Vagina (tissue), 2 donors: Measurements from ENCODE around the gene AMOTL1. TPM values are rescaled to one million over a fixed set of nuclear protein-coding genes. Genes with fewer than 3 reads are reported as not detected.

Source experiments
- DNase-seq, 2 donors: peaks; one replicate each; pipeline ENCODE4 v3.0.0-alpha.2; 2017; ENCODE audit errors: extremely low spot score in 2 of 2
- H3K27ac ChIP-seq: fragments of 200-600 bp; sonication (generic); one replicate; pipeline ENCODE4 v1.5.1; 2019
- H3K27me3 ChIP-seq: fragments of 200-600 bp; sonication (generic); one replicate; pipeline ENCODE4 v1.5.1; 2019
- H3K36me3 ChIP-seq, 2 donors: fragments of 200-600 bp; sonication (generic); one replicate each; pipeline ENCODE4 v1.5.1; 2017 to 2019
- H3K4me1 ChIP-seq: fragments of 200-600 bp; sonication (generic); one replicate; pipeline ENCODE4 v1.5.1; 2019
- H3K4me3 ChIP-seq, 2 donors: fragments of 200-600 bp; sonication (generic); 1 replicate in 1 of 2; 2 replicates in 1 of 2; pipeline ENCODE4 v1.5.1; 2016 to 2019
- H3K9me3 ChIP-seq: fragments of 200-600 bp; sonication (generic); one replicate; pipeline ENCODE4 v1.5.1; 2019
- POLR2A ChIP-seq, 2 donors: fragments of 450-650 bp; IDR thresholded peaks; one replicate each; pipeline ENCODE4 v1.6.1; 2017; ENCODE audit warnings: antibody characterized with exemption in 2 of 2, mild to moderate bottlenecking in 2 of 2, moderate library complexity in 2 of 2
- POLR2AphosphoS5 ChIP-seq, 2 donors: sonication (generic); formaldehyde crosslinking; IDR thresholded peaks; one replicate each; pipeline ENCODE4 v1.9.0; 2017; ENCODE audit warnings: antibody characterized with exemption in 2 of 2, mild to moderate bottlenecking in 2 of 2, low read depth in 1 of 2; ENCODE audit not compliant: insufficient read depth in 1 of 2
- intact Hi-C: fragments of 100-400 bp; cut with DNase I; formaldehyde crosslinking; loops from one replicate; pipeline ENCODE4 v1.15.1; 2023
- total RNA-seq: library from RNA; depleted of rRNA; stranded (reverse); fragments of >200 nt; gene quantifications from one replicate; pipeline ENCODE4 v1.2.3, GENCODE V29; 2016
- TF ChIP-seq, protein P1 (sequence below), 3 experiments: fragments of 450-650 bp in 2 of 3; fragments of 200-600 bp in 1 of 3; sonication (generic) in 1 of 3; IDR thresholded peaks; one replicate each; pipeline ENCODE4 v1.5.1; 2017 to 2019; ENCODE audit warnings: antibody characterized with exemption in 3 of 3, mild to moderate bottlenecking in 2 of 3, moderate library complexity in 2 of 3

The AMOTL1 gene
- total RNA-seq, 1 donor from 2014 or later = 45.7 TPM

- intact Hi-C loops = no loop called here
- H3K27ac ChIP-seq = no peak overlapping the region
- TF ChIP-seq POLR2A (IDR thresholded peaks at IDR 0.05) (no peak), POLR2AphosphoS5 (IDR thresholded peaks at IDR 0.05; ENCODE audit: insufficient read depth in 1 of 2, low read depth in 1 of 2) (no peak)
- TF ChIP-seq, protein P1, sequence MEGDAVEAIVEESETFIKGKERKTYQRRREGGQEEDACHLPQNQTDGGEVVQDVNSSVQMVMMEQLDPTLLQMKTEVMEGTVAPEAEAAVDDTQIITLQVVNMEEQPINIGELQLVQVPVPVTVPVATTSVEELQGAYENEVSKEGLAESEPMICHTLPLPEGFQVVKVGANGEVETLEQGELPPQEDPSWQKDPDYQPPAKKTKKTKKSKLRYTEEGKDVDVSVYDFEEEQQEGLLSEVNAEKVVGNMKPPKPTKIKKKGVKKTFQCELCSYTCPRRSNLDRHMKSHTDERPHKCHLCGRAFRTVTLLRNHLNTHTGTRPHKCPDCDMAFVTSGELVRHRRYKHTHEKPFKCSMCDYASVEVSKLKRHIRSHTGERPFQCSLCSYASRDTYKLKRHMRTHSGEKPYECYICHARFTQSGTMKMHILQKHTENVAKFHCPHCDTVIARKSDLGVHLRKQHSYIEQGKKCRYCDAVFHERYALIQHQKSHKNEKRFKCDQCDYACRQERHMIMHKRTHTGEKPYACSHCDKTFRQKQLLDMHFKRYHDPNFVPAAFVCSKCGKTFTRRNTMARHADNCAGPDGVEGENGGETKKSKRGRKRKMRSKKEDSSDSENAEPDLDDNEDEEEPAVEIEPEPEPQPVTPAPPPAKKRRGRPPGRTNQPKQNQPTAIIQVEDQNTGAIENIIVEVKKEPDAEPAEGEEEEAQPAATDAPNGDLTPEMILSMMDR (IDR thresholded peaks at IDR 0.05) = no peak
- H3K4me3 ChIP-seq = no peak overlapping the region
- H3K4me1 ChIP-seq = peaks cover 66% of the 10 kb centered on the region
- no peaks in the 10 kb centered on the region for H3K36me3 ChIP-seq
- H3K9me3 ChIP-seq = no peaks in the 10 kb centered on the region
- H3K27me3 ChIP-seq = no peaks in the 10 kb centered on the region
- no peak for DNase-seq
Observed at GRCh38 chr11:94792451-94792850, 24.3 kb downstream of the AMOTL1 start.

- TF ChIP-seq, protein P1 (IDR thresholded peaks at IDR 0.05) = no peak
- TF ChIP-seq POLR2A (IDR thresholded peaks at IDR 0.05) (no peak), POLR2AphosphoS5 (IDR thresholded peaks at IDR 0.05; ENCODE audit: insufficient read depth in 1 of 2, low read depth in 1 of 2) (no peak)
- no peaks in the 10 kb centered on the region for H3K9me3 ChIP-seq
- DNase-seq = no peak
- intact Hi-C loops = no loop called here
- H3K36me3 ChIP-seq = no peaks in the 10 kb centered on the region
- H3K27ac ChIP-seq = peak overlapping the region; percentile 40
- H3K4me3 ChIP-seq = no peak overlapping the region
- H3K4me1 ChIP-seq = peaks cover 61% of the 10 kb centered on the region
- no peaks in the 10 kb centered on the region for H3K27me3 ChIP-seq
Observed at GRCh38 chr11:94793002-94793401, 24.8 kb downstream of the AMOTL1 start.

DNA sequence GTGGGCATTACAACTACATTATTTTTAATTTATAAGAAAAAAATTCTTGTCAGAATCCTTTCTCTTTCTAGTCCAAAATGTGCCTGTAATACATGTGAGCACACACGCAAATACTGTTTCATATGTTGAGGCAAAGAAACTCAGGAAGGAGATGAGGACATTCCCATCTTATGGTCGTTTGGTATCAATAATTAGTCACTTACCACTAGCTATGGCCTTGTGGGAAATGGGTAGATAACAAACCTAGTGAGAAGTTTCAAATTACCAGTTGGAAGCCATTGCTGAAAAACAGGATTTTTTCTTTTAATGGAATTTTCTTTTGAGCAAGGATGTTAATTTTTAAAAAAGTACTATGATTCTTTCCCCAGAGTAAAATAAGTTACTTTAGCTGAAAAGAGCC is 25.7 kb downstream of the AMOTL1 start:
- peaks cover 53% of the 10 kb centered on the region for H3K4me1 ChIP-seq
- no peaks in the 10 kb centered on the region for H3K27me3 ChIP-seq
- H3K36me3 ChIP-seq = no peaks in the 10 kb centered on the region
- DNase-seq = no peak
- intact Hi-C loops = no loop called here
- TF ChIP-seq POLR2AphosphoS5 (IDR thresholded peaks at IDR 0.05; ENCODE audit: insufficient read depth in 1 of 2, low read depth in 1 of 2) (no peak), POLR2A (IDR thresholded peaks at IDR 0.05) (no peak)
- TF ChIP-seq, protein P1 (IDR thresholded peaks at IDR 0.05) = no peak
- no peak overlapping the region for H3K4me3 ChIP-seq
- H3K27ac ChIP-seq = peak overlapping the region; percentile 40
- no peaks in the 10 kb centered on the region for H3K9me3 ChIP-seq

- intact Hi-C loops = no loop called here
- Histone ChIP-seq H3K4me3 (no peak overlapping the region), H3K27ac (peak overlapping the region; percentile 40), H3K36me3 (no peaks in the 10 kb centered on the region), H3K27me3 (no peaks in the 10 kb centered on the region), H3K4me1 (peaks cover 47% of the 10 kb centered on the region), H3K9me3 (no peaks in the 10 kb centered on the region)
- TF ChIP-seq, protein P1 (IDR thresholded peaks at IDR 0.05) = no peak
- no peak for TF ChIP-seq POLR2A (IDR thresholded peaks at IDR 0.05)
- TF ChIP-seq POLR2AphosphoS5 (IDR thresholded peaks at IDR 0.05; ENCODE audit: insufficient read depth in 1 of 2, low read depth in 1 of 2) = no peak
- no peak for DNase-seq
Observed at GRCh38 chr11:94794287-94795168, 26.4 kb downstream of the AMOTL1 start.
